HCT116 (cell line): Measurements from ENCODE around the gene GP1BB. TPM values are rescaled to one million over a fixed set of nuclear protein-coding genes. Genes with fewer than 3 reads are reported as not detected.

Source experiments
- ATAC-seq: fragments of 200-7000 bp; cut with Tn5 transposase; 2 replicates; pipeline ENCODE4 v1.9.1; 2020; ENCODE audit warnings: mild to moderate bottlenecking, moderate library complexity
- BruUV-seq: library from RNA; stranded (reverse); fragments of 400-500 nt; replicated peaks from 2 replicates; lab custom pipeline; 2021; lab: Mats Ljungman, UMichigan
- CTCF ChIA-PET: fragments of 300-600 bp; sonication (Branson Sonifier 250); formaldehyde crosslinking; loops from one replicate; lab custom pipeline; 2021; ENCODE audit warnings: antibody characterized with exemption; lab: Charles Lee
- POLR2A ChIA-PET: fragments of 300-600, 350-600 bp; sonication (Branson Sonifier 250); formaldehyde crosslinking; loops from one replicate; lab custom pipeline; 2021; ENCODE audit warnings: antibody characterized with exemption; lab: Charles Lee
- RAD21 ChIA-PET, 2 experiments: fragments of 300-600 bp; sonication (Branson Sonifier 250); formaldehyde crosslinking; loops; one replicate each; lab custom pipeline; 2023; ENCODE audit warnings: low total read pairs in 2 of 2; ENCODE audit not compliant: uncharacterized antibody in 2 of 2, unreplicated experiment in 2 of 2, low non-redundant PET in 1 of 2; lab: Charles Lee
- DNase-seq: peaks from one replicate; pipeline ENCODE4 v3.0.0-alpha.2; 2010; ENCODE audit warnings: low read depth, low spot score
- H2AFZ ChIP-seq: fragments of 200-600 bp; shearing (Covaris generic), sonication (generic); 2 replicates; pipeline ENCODE4 v1.6.1; 2017; ENCODE audit warnings: low read depth, mixed run types, mixed read lengths, antibody characterized with exemption, low read length; ENCODE audit not compliant: poor library complexity, severe bottlenecking
- H3K27ac ChIP-seq: 2 replicates; pipeline ENCODE4 v1.5.1; 2012; ENCODE audit warnings: low read depth, low read length
- H3K27me3 ChIP-seq: fragments of 200-600 bp; sonication (generic); 2 replicates; pipeline ENCODE4 v1.6.1; 2016; ENCODE audit warnings: mixed run types, low read length, mixed read lengths; ENCODE audit not compliant: insufficient read depth
- H3K36me3 ChIP-seq, 2 experiments: fragments of 200-500 bp in 1 of 2; fragments of 200-600 bp in 1 of 2; sonication (Bioruptor generic) in 1 of 2; sonication (generic) in 1 of 2; 2 replicates each; pipeline versions ENCODE4 v1.5.1 to v1.6.1; 2014 to 2016; ENCODE audit warnings: low read length in 2 of 2, inconsistent platforms in 1 of 2, mixed read lengths in 1 of 2, mixed run types in 1 of 2; ENCODE audit not compliant: insufficient read depth in 2 of 2, control insufficient read depth in 1 of 2
- H3K4me1 ChIP-seq, 2 experiments: fragments of 200-600 bp in 1 of 2; sonication (generic) in 1 of 2; 2 replicates each; pipeline versions ENCODE4 v1.5.1 to v1.6.1; 2012 to 2017; ENCODE audit warnings: low read length in 2 of 2, inconsistent platforms in 1 of 2, mild to moderate bottlenecking in 1 of 2, mixed read lengths in 1 of 2, mixed run types in 1 of 2, moderate library complexity in 1 of 2; ENCODE audit not compliant: insufficient read depth in 2 of 2, control insufficient read depth in 1 of 2
- H3K4me2 ChIP-seq: fragments of 200-600 bp; sonication (generic); 2 replicates; pipeline ENCODE4 v1.6.1; 2017; ENCODE audit warnings: mixed run types, low read length, mixed read lengths
- H3K4me3 ChIP-seq, 2 experiments: fragments of 200-600 bp in 1 of 2; sonication (generic) in 1 of 2; replicated peaks in 1 of 2; 2 replicates each; pipeline ENCODE4 v1.5.1; 2011 to 2016; ENCODE audit warnings: low read length in 2 of 2, control low read depth in 1 of 2, low read depth in 1 of 2, mild to moderate bottlenecking in 1 of 2, mixed read lengths in 1 of 2, mixed run types in 1 of 2
- H3K79me2 ChIP-seq: fragments of 200-600 bp; sonication (generic); 2 replicates; pipeline ENCODE4 v1.6.1; 2017; ENCODE audit warnings: mild to moderate bottlenecking, mixed run types, low read length, moderate library complexity, mixed read lengths; ENCODE audit not compliant: insufficient read depth
- H3K9ac ChIP-seq: fragments of 200-600 bp; sonication (generic); 2 replicates; pipeline ENCODE4 v1.6.1; 2016; ENCODE audit warnings: low read length, mixed read lengths
- H3K9me2 ChIP-seq: fragments of 200-600 bp; sonication (generic), shearing (Covaris generic); 2 replicates; pipeline ENCODE4 v1.6.1; 2017; ENCODE audit warnings: mixed run types, mild to moderate bottlenecking, moderate library complexity; ENCODE audit not compliant: insufficient read depth
- H3K9me3 ChIP-seq, 2 experiments: fragments of 200-500 bp in 1 of 2; fragments of 200-600 bp in 1 of 2; sonication (Bioruptor generic) in 1 of 2; sonication (generic) in 1 of 2; 2 replicates each; pipeline ENCODE4 v1.6.1; 2014 to 2017; ENCODE audit warnings: low read length in 2 of 2, mixed read lengths in 2 of 2, inconsistent platforms in 1 of 2, low read depth in 1 of 2, mild to moderate bottlenecking in 1 of 2, mixed run types in 1 of 2, moderate library complexity in 1 of 2; ENCODE audit not compliant: control insufficient read depth in 1 of 2, insufficient read depth in 1 of 2
- H4K20me1 ChIP-seq: fragments of 200-600 bp; sonication (generic), shearing (Covaris generic); 2 replicates; pipeline ENCODE4 v1.6.1; 2017; ENCODE audit warnings: mixed run types, mild to moderate bottlenecking, moderate library complexity; ENCODE audit not compliant: insufficient read depth
- ATF3 ChIP-seq: IDR thresholded peaks from 2 replicates; pipeline ENCODE4 v1.6.1; 2012
- CBX3 ChIP-seq: IDR thresholded peaks from 2 replicates; pipeline ENCODE4 v1.6.1; 2012; ENCODE audit warnings: low read depth
- CEBPB ChIP-seq: IDR thresholded peaks from 2 replicates; pipeline ENCODE4 v1.6.1; 2012; ENCODE audit warnings: low read depth
- EGR1 ChIP-seq: IDR thresholded peaks from 2 replicates; pipeline ENCODE4 v1.6.1; 2012; ENCODE audit warnings: low read depth
- ELF1 ChIP-seq: IDR thresholded peaks from 2 replicates; pipeline ENCODE4 v1.6.1; 2012; ENCODE audit warnings: low read depth, borderline replicate concordance
- EZH2 ChIP-seq: fragments of 200-600 bp; sonication (generic); IDR thresholded peaks from 2 replicates; pipeline ENCODE4 v1.6.1; 2017; ENCODE audit warnings: antibody characterized with exemption, mixed run types
- EZH2phosphoT487 ChIP-seq: fragments of 200-600 bp; IDR thresholded peaks from 2 replicates; pipeline ENCODE4 v1.6.1; 2018; ENCODE audit warnings: antibody characterized with exemption, borderline replicate concordance
- FOSL1 ChIP-seq: IDR thresholded peaks from 2 replicates; pipeline ENCODE4 v1.6.1; 2012; ENCODE audit warnings: low read depth
- JUND ChIP-seq: IDR thresholded peaks from 2 replicates; pipeline ENCODE4 v1.6.1; 2012
- MAX ChIP-seq: IDR thresholded peaks from 2 replicates; pipeline ENCODE4 v1.6.1; 2012
- POLR2AphosphoS5 ChIP-seq: IDR thresholded peaks from 2 replicates; pipeline ENCODE4 v1.6.1; 2011; ENCODE audit warnings: mild to moderate bottlenecking, low read depth, low read length, moderate library complexity
- RAD21 ChIP-seq: IDR thresholded peaks from 2 replicates; pipeline ENCODE4 v1.6.1; 2012; ENCODE audit warnings: low read depth, mild to moderate bottlenecking
- SRF ChIP-seq: IDR thresholded peaks from 2 replicates; pipeline ENCODE4 v1.6.1; 2012; ENCODE audit warnings: low read depth
- ZBTB33 ChIP-seq: IDR thresholded peaks from 2 replicates; pipeline ENCODE4 v1.6.1; 2011; ENCODE audit warnings: mild to moderate bottlenecking, low read length, moderate library complexity; ENCODE audit not compliant: insufficient replicate concordance; ENCODE audit errors: extremely low read depth
- ZFX ChIP-seq: fragments of 450-650 bp; IDR thresholded peaks from 2 replicates; pipeline ENCODE4 v1.6.1; 2017
- ZNF274 ChIP-seq: fragments of 200-500 bp; sonication (Bioruptor generic); IDR thresholded peaks from 2 replicates; pipeline ENCODE4 v1.6.1; 2014; ENCODE audit warnings: mild to moderate bottlenecking, low read depth, low read length, inconsistent platforms
- intact Hi-C: fragments of 100-400 bp; cut with micrococcal nuclease; formaldehyde crosslinking; loops from 2 replicates; pipeline ENCODE4 v1.10.0; 2022
- total RNA-seq: library from RNA; stranded (reverse); gene quantifications from one replicate; pipeline ENCODE4 v1.2.1, GENCODE V29; 2021; ENCODE audit not compliant: unreplicated experiment

GP1BB gene
- total RNA-seq, 1 experiment from 2014 or later, result 4.8 TPM

- TF ChIP-seq ZBTB33 (no peak), ZNF274 (no peak), MAX (no peak), ATF3 (no peak), ZFX (no peak), CEBPB (no peak), POLR2AphosphoS5 (no peak), RAD21 (no peak), JUND (no peak)
These were observed 4.3 kb upstream of the GP1BB start (continued) for GRCh38 chr22:19719050-19719482.

GRCh38 chr22:19719488-19720021, 3.8 kb upstream of the GP1BB start:
- Histone ChIP-seq H3K9ac (no peak overlapping the region), H4K20me1 (no peaks in the 10 kb centered on the region), H3K4me1 (peaks cover 17 to 38% of the 10 kb centered on the region in 2 experiments), H3K9me2 (no peaks in the 10 kb centered on the region), H3K4me2 (no peak overlapping the region), H3K27me3 (no peaks in the 10 kb centered on the region), H2AFZ (no peak overlapping the region), H3K27ac (no peak overlapping the region), H3K9me3 (no peaks in the 10 kb centered on the region), H3K36me3 (no peaks in the 10 kb centered on the region; a peak in 1 of 4 replicates), H3K79me2 (no peaks in the 10 kb centered on the region), H3K4me3 (no peak overlapping the region)
- TF ChIP-seq ZFX (no peak), SRF (no peak), MAX (no peak), CBX3 (no peak), POLR2AphosphoS5 (no peak), JUND (no peak), FOSL1 (no peak), ZNF274 (no peak), EZH2phosphoT487 (no peak), EZH2 (no peak), ELF1 (no peak), EGR1 (no peak)
- intact Hi-C loops, result loop anchor here (5.0 to 10.0 kb wide), 2 partner anchors 37 to 425 kb away; partner anchors contain the start of gene CLTCL1
- DNase-seq (no peak), ATAC-seq (no peak)
- no TSS peak for BruUV-seq
- ChIA-PET RAD21 (no interaction called here), CTCF (interaction anchor here (1.1 kb wide), 1 partner anchor 11 kb away, joined by 3 read pairs; no protein-coding TSS in a partner anchor), POLR2A (interaction anchor here (0.8 kb wide), 1 partner anchor 88 kb away, joined by 3 read pairs; no protein-coding TSS in a partner anchor)
